ENCODE measurements around the gene BTG4. TPM values are rescaled to one million over a fixed set of nuclear protein-coding genes. Genes with fewer than 3 reads are reported as not detected.
A peak's percentile ranks its signal among the peaks of the same experiment; 100 is the strongest.

The BTG4 gene
- total and polyA plus RNA-seq, 2 experiments from 2014 or later: 0.33 TPM; not detected in 1

- in situ Hi-C loops (cut with MboI): loop anchor here (10.0 kb wide), 2 partner anchors 319 to 389 kb away; no protein-coding TSS in a partner anchor
- H3K9ac ChIP-seq: no peak overlapping the region
- H3K27ac ChIP-seq: no peak overlapping the region
- H3K27me3 ChIP-seq (replicated peaks; ENCODE audit: insufficient read depth): no peaks in the 10 kb centered on the region
- no peaks in the 10 kb centered on the region for H4K20me1 ChIP-seq (ENCODE audit: insufficient read depth)
- H3K4me1 ChIP-seq (ENCODE audit: insufficient read depth): peaks cover 6% of the 10 kb centered on the region; the same call in 1 of the 2 replicates
- no peak for DNase-seq
- TF ChIP-seq EZH2 (IDR thresholded peaks at IDR 0.05; ENCODE audit: insufficient read depth, poor library complexity, severe bottlenecking): no peak
- TF ChIP-seq EZH2phosphoT487 (IDR thresholded peaks at IDR 0.05; ENCODE audit: insufficient read depth, low read depth): no peak
- WGBS, 2 experiments (ENCODE audit: low coverage in 1 of 2, low lambda C conversion rate in 2 of 2, missing lambda C conversion rate in 2 of 2): 84 to 89% methylated on average over 15 to 16 of the region's 16 CpGs
- H3K9me3 ChIP-seq (ENCODE audit: low read depth): no peaks in the 10 kb centered on the region
- H3F3A ChIP-seq (ENCODE audit: insufficient read depth): no peaks in the 10 kb centered on the region
- no peak overlapping the region for H3K4me3 ChIP-seq
- no peaks in the 10 kb centered on the region for H3K79me2 ChIP-seq (ENCODE audit: insufficient read depth)
- H3K4me2 ChIP-seq (ENCODE audit: unreplicated experiment): no peak overlapping the region
- no peaks in the 10 kb centered on the region for H3K9me2 ChIP-seq (ENCODE audit: insufficient read depth)
- no peak overlapping the region for H2AFZ ChIP-seq
- no peaks in the 10 kb centered on the region for H3K36me3 ChIP-seq (ENCODE audit: low read depth)
These were observed 55.9 kb downstream of the BTG4 start for GRCh38 chr11:111456086-111456858.

GRCh38 chr11:111455291-111456085 is 56.7 kb downstream of the BTG4 start:
- Histone ChIP-seq H3K27ac (no peak overlapping the region), H3K9ac (no peak overlapping the region), H2AFZ (peak overlapping the region; percentile 71), H3K4me2 (ENCODE audit: unreplicated experiment) (no peak overlapping the region), H3K79me2 (ENCODE audit: insufficient read depth) (no peaks in the 10 kb centered on the region), H3K36me3 (ENCODE audit: low read depth) (no peaks in the 10 kb centered on the region), H3K9me2 (ENCODE audit: insufficient read depth) (no peaks in the 10 kb centered on the region), H3K27me3 (replicated peaks; ENCODE audit: insufficient read depth) (no peaks in the 10 kb centered on the region), H3K9me3 (ENCODE audit: low read depth) (no peaks in the 10 kb centered on the region), H4K20me1 (ENCODE audit: insufficient read depth) (no peaks in the 10 kb centered on the region), H3K4me3 (no peak overlapping the region), H3K4me1 (ENCODE audit: insufficient read depth) (peaks cover 6% of the 10 kb centered on the region; the same call in 1 of the 2 replicates), H3F3A (ENCODE audit: insufficient read depth) (no peaks in the 10 kb centered on the region)
- TF ChIP-seq EZH2phosphoT487 (IDR thresholded peaks at IDR 0.05; ENCODE audit: insufficient read depth, low read depth) (no peak), EZH2 (IDR thresholded peaks at IDR 0.05; ENCODE audit: insufficient read depth, poor library complexity, severe bottlenecking) (no peak)
- in situ Hi-C loops (cut with MboI): loop anchor here (10.0 kb wide), 2 partner anchors 319 to 389 kb away; no protein-coding TSS in a partner anchor
- 78 to 81% methylated on average over 21 of the region's 21 CpGs for WGBS, 2 experiments (ENCODE audit: low coverage in 1 of 2, low lambda C conversion rate in 2 of 2, missing lambda C conversion rate in 2 of 2)
- DNase-seq: no peak

GRCh38 chr11:111454561-111455192 is 57.5 kb downstream of the BTG4 start:
- Histone ChIP-seq H3K4me3 (no peak overlapping the region), H3K27me3 (replicated peaks; ENCODE audit: insufficient read depth) (no peaks in the 10 kb centered on the region), H4K20me1 (ENCODE audit: insufficient read depth) (no peaks in the 10 kb centered on the region), H3K79me2 (ENCODE audit: insufficient read depth) (no peaks in the 10 kb centered on the region), H2AFZ (peak overlapping the region; percentile 71), H3K27ac (no peak overlapping the region), H3F3A (ENCODE audit: insufficient read depth) (no peaks in the 10 kb centered on the region), H3K9ac (no peak overlapping the region), H3K9me3 (ENCODE audit: low read depth) (no peaks in the 10 kb centered on the region), H3K36me3 (ENCODE audit: low read depth) (no peaks in the 10 kb centered on the region), H3K4me1 (ENCODE audit: insufficient read depth) (peaks cover 6% of the 10 kb centered on the region; the same call in 1 of the 2 replicates), H3K4me2 (ENCODE audit: unreplicated experiment) (no peak overlapping the region), H3K9me2 (ENCODE audit: insufficient read depth) (no peaks in the 10 kb centered on the region)
- in situ Hi-C loops (cut with MboI): loop anchor here (10.0 kb wide), 2 partner anchors 320 to 390 kb away; no protein-coding TSS in a partner anchor
- WGBS, 2 experiments (ENCODE audit: low coverage in 1 of 2, low lambda C conversion rate in 2 of 2, missing lambda C conversion rate in 2 of 2): 36% methylated on average over 10 to 11 of the region's 11 CpGs
- peak; percentile 85 for DNase-seq
- TF ChIP-seq EZH2 (IDR thresholded peaks at IDR 0.05; ENCODE audit: insufficient read depth, poor library complexity, severe bottlenecking): no peak

Measured in GM23248 (cell line).